Measurements from ENCODE around the gene PTTG1IP.

The PTTG1IP gene

GRCh38 chr21:44816761-44817505 lies 56.6 kb downstream of the PTTG1IP start:
- peaks cover 5% of the 10 kb centered on the region for H3K36me3 ChIP-seq (ENCODE audit: control insufficient read depth, low read depth, low read length)
- H3K27ac ChIP-seq (ENCODE audit: low read length), result no peak overlapping the region
- H3K9ac ChIP-seq (ENCODE audit: low read length), result peak overlapping the region; percentile 45
- H3K4me1 ChIP-seq (ENCODE audit: control insufficient read depth, low read depth, low read length), result no peaks in the 10 kb centered on the region
- peaks cover 7% of the 10 kb centered on the region for H3K9me3 ChIP-seq (ENCODE audit: control insufficient read depth, low read depth, low read length)
- H3K27me3 ChIP-seq (ENCODE audit: control insufficient read depth, insufficient read depth, low read length), result no peaks in the 10 kb centered on the region
- H3K4me3 ChIP-seq (ENCODE audit: low read length), result peak overlapping the region; percentile 74

DNA sequence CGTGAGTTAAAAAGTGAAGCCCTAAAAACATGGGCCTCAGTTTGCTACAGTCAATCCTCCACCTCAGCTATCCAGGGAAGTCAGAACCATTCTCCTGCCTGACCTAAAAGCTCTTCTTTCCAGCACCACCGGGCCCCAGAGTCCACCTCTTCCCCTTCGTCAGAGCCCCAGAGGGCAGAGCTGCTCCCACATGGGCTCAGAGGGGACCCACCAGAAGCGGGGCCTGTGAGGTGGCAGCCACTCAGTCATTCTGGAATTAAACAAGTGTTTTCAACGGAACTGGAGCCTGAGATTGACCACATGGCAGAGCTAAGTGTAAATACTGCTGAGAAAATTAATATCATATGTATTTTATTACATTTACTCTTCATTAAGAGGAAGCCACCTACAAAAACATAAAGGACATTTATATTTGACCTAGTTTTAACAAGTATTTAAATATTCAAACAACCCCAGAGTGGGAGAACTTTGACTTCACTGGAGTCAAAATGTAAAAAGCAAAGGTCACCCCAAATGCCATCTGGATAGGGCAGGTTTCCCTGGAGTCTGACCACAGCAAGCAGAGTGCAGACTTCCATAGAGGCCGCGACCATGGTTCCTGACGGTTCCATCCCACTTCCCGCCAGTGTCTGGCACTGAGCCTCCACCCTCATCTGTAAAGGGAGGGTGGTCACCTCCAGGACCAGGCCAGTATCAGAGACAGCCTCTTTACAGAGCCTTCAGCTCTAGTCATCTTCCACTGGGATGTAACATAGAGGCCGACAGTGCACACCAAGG lies 57.5 kb downstream of the PTTG1IP start:
- Histone ChIP-seq H3K4me3 (ENCODE audit: low read length) (no peak overlapping the region), H3K4me1 (ENCODE audit: control insufficient read depth, low read depth, low read length) (no peaks in the 10 kb centered on the region), H3K36me3 (ENCODE audit: control insufficient read depth, low read depth, low read length) (peaks cover 5% of the 10 kb centered on the region), H3K9me3 (ENCODE audit: control insufficient read depth, low read depth, low read length) (peaks cover 7% of the 10 kb centered on the region), H3K9ac (ENCODE audit: low read length) (no peak overlapping the region), H3K27me3 (ENCODE audit: control insufficient read depth, insufficient read depth, low read length) (no peaks in the 10 kb centered on the region), H3K27ac (ENCODE audit: low read length) (no peak overlapping the region)

- H3K27me3 ChIP-seq (ENCODE audit: control insufficient read depth, insufficient read depth, low read length), result no peaks in the 10 kb centered on the region
- H3K9ac ChIP-seq (ENCODE audit: low read length), result no peak overlapping the region
- H3K27ac ChIP-seq (ENCODE audit: low read length), result no peak overlapping the region
- H3K9me3 ChIP-seq (ENCODE audit: control insufficient read depth, low read depth, low read length), result peaks cover 7% of the 10 kb centered on the region
- H3K4me3 ChIP-seq (ENCODE audit: low read length), result no peak overlapping the region
- peaks cover 11% of the 10 kb centered on the region for H3K36me3 ChIP-seq (ENCODE audit: control insufficient read depth, low read depth, low read length)
- no peaks in the 10 kb centered on the region for H3K4me1 ChIP-seq (ENCODE audit: control insufficient read depth, low read depth, low read length)
Observed at GRCh38 chr21:44815225-44815624, 58.3 kb downstream of the PTTG1IP start.

DNA sequence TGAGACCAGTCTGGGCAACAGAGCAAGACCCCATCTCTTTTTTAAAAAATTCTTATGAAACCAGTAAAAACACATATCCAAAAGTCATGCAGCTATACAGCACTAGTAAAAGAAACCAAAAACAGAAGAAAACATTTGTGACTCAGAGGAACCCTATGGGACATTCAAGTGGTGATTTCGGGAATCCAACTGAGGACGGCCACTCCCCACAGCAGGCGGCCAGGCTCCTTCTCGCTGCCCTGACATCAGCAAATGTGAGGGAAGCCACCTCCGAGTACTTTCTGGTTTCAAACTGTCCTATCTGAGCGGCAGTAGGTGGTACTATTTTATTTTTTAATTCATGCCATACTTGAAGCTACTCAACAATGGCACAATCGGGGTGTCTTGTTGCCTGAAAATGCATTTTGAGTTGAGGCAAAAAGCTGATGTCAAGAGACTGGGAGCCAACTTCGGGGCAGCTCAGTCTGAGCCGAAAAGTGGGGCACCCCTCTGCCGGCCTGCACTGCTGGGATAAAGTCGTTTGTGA lies 58.9 kb downstream of the PTTG1IP start:
- Histone ChIP-seq H3K27ac (ENCODE audit: low read length) (no peak overlapping the region), H3K9me3 (ENCODE audit: control insufficient read depth, low read depth, low read length) (peaks cover 7% of the 10 kb centered on the region), H3K4me1 (ENCODE audit: control insufficient read depth, low read depth, low read length) (no peaks in the 10 kb centered on the region), H3K9ac (ENCODE audit: low read length) (no peak overlapping the region), H3K4me3 (ENCODE audit: low read length) (no peak overlapping the region), H3K36me3 (ENCODE audit: control insufficient read depth, low read depth, low read length) (peaks cover 18% of the 10 kb centered on the region), H3K27me3 (ENCODE audit: control insufficient read depth, insufficient read depth, low read length) (no peaks in the 10 kb centered on the region)

- Histone ChIP-seq H3K4me3 (ENCODE audit: low read length) (no peak overlapping the region), H3K36me3 (ENCODE audit: control insufficient read depth, low read depth, low read length) (peaks cover 21% of the 10 kb centered on the region), H3K9ac (ENCODE audit: low read length) (no peak overlapping the region), H3K27ac (ENCODE audit: low read length) (no peak overlapping the region), H3K4me1 (ENCODE audit: control insufficient read depth, low read depth, low read length) (no peaks in the 10 kb centered on the region), H3K27me3 (ENCODE audit: control insufficient read depth, insufficient read depth, low read length) (no peaks in the 10 kb centered on the region), H3K9me3 (ENCODE audit: control insufficient read depth, low read depth, low read length) (no peaks in the 10 kb centered on the region)
Observed at GRCh38 chr21:44813727-44814126, 59.8 kb downstream of the PTTG1IP start.

GRCh38 chr21:44813149-44813548 lies 60.3 kb downstream of the PTTG1IP start:
- Histone ChIP-seq H3K36me3 (ENCODE audit: control insufficient read depth, low read depth, low read length) (peaks cover 24% of the 10 kb centered on the region), H3K27me3 (ENCODE audit: control insufficient read depth, insufficient read depth, low read length) (no peaks in the 10 kb centered on the region), H3K9ac (ENCODE audit: low read length) (no peak overlapping the region), H3K27ac (ENCODE audit: low read length) (no peak overlapping the region), H3K4me1 (ENCODE audit: control insufficient read depth, low read depth, low read length) (no peaks in the 10 kb centered on the region), H3K9me3 (ENCODE audit: control insufficient read depth, low read depth, low read length) (no peaks in the 10 kb centered on the region), H3K4me3 (ENCODE audit: low read length) (no peak overlapping the region)

DNA sequence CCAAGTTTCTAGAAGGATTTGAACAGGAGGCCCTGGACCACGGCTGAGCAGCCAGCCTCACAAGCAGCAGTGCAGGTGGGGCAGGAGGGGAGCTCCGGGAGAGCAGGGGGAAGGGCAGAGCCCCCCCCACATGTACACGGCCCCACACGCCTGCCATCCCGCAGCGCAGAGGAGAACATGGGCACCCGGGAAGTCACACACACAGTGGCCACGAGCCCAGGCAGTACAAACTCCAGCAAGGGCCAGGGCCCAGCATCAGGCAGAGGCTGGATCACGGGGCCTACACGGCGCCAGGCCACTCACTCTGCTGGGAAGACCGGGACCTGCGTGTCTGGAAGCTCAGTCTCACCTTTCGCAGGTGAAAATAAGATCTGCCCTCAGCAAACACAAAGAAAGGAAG lies 60.9 kb downstream of the PTTG1IP start:
- Histone ChIP-seq H3K9ac (ENCODE audit: low read length) (no peak overlapping the region), H3K4me3 (ENCODE audit: low read length) (no peak overlapping the region)

DNA sequence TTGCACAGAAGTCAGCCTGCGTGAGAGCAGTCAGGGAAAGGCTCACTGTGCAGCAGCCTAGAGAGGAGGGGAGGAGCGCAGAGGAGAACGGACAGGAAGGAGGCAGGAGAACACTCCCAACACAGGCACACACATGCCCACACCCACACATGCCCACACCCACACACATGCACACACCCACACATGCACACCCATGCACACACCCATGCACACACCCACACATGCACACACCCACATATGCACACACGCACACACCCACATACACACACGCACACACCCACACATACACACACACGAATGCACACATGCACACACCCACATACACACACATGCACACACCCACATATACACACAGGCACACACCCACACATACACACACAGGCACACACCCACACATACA lies 62.7 kb downstream of the PTTG1IP start:
- H3K9ac ChIP-seq (ENCODE audit: low read length), result no peak overlapping the region
- H3K36me3 ChIP-seq (ENCODE audit: control insufficient read depth, low read depth, low read length), result peaks cover 38% of the 10 kb centered on the region
- H3K9me3 ChIP-seq (ENCODE audit: control insufficient read depth, low read depth, low read length), result no peaks in the 10 kb centered on the region
- no peaks in the 10 kb centered on the region for H3K4me1 ChIP-seq (ENCODE audit: control insufficient read depth, low read depth, low read length)
- H3K27me3 ChIP-seq (ENCODE audit: control insufficient read depth, insufficient read depth, low read length), result no peaks in the 10 kb centered on the region
- no peak overlapping the region for H3K4me3 ChIP-seq (ENCODE audit: low read length)
- no peak overlapping the region for H3K27ac ChIP-seq (ENCODE audit: low read length)

More for the DNA sequence above, 60.9 kb downstream of the PTTG1IP start:
- H3K36me3 ChIP-seq (ENCODE audit: control insufficient read depth, low read depth, low read length), result peaks cover 24% of the 10 kb centered on the region
- H3K4me1 ChIP-seq (ENCODE audit: control insufficient read depth, low read depth, low read length), result no peaks in the 10 kb centered on the region
- no peaks in the 10 kb centered on the region for H3K27me3 ChIP-seq (ENCODE audit: control insufficient read depth, insufficient read depth, low read length)
- no peak overlapping the region for H3K27ac ChIP-seq (ENCODE audit: low read length)
- H3K9me3 ChIP-seq (ENCODE audit: control insufficient read depth, low read depth, low read length), result no peaks in the 10 kb centered on the region

DNA sequence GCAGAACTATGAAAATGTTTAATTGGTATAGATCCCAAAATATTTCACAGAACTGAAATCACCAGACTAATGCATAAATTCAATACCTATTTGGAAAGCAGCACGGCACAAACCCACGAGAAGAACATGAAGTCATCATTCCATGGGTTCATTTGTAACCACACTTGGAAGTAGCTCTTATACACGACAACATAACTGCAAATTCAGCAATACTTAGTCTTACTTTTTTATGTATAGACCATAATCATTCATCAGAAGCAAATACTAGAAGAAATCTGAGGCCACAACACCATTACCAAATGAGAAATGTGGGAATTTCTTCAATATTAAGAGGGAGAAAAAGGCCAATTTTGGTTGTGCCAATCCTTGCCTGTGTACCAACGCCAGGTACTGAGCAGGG lies 67.6 kb downstream of the PTTG1IP start:
- Histone ChIP-seq H3K4me3 (ENCODE audit: low read length) (no peak overlapping the region), H3K9ac (ENCODE audit: low read length) (no peak overlapping the region), H3K36me3 (ENCODE audit: control insufficient read depth, low read depth, low read length) (peaks cover 43% of the 10 kb centered on the region), H3K27me3 (ENCODE audit: control insufficient read depth, insufficient read depth, low read length) (no peaks in the 10 kb centered on the region), H3K27ac (ENCODE audit: low read length) (no peak overlapping the region), H3K9me3 (ENCODE audit: control insufficient read depth, low read depth, low read length) (no peaks in the 10 kb centered on the region), H3K4me1 (ENCODE audit: control insufficient read depth, low read depth, low read length) (peaks cover 5% of the 10 kb centered on the region)

GRCh38 chr21:44805226-44805625 lies 68.3 kb downstream of the PTTG1IP start:
- Histone ChIP-seq H3K9me3 (ENCODE audit: control insufficient read depth, low read depth, low read length) (no peaks in the 10 kb centered on the region), H3K4me3 (ENCODE audit: low read length) (no peak overlapping the region), H3K27me3 (ENCODE audit: control insufficient read depth, insufficient read depth, low read length) (no peaks in the 10 kb centered on the region), H3K9ac (ENCODE audit: low read length) (no peak overlapping the region), H3K4me1 (ENCODE audit: control insufficient read depth, low read depth, low read length) (peaks cover 5% of the 10 kb centered on the region), H3K27ac (ENCODE audit: low read length) (no peak overlapping the region), H3K36me3 (ENCODE audit: control insufficient read depth, low read depth, low read length) (peaks cover 37% of the 10 kb centered on the region)

DNA sequence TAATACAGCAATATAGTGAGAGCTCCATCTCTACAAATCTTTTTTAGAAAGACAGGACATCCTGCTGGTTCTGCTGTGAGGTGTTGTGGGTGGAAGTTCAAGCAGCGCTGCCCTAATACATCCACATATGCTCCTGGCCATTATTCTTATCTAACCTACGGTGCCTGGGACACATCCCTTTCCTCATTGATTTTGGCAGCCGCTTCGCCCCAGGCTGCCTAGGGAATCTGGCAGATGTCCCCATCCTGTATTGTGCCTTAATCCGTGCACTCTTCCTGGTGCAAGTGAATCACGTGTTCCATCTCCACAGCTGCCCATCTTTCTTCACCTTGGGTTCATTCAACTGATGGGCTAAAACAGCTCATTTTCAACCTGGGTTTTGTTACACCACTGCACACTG lies 68.7 kb downstream of the PTTG1IP start:
- peaks cover 33% of the 10 kb centered on the region for H3K36me3 ChIP-seq (ENCODE audit: control insufficient read depth, low read depth, low read length)

More for the DNA sequence above, 68.7 kb downstream of the PTTG1IP start:
- Histone ChIP-seq H3K4me1 (ENCODE audit: control insufficient read depth, low read depth, low read length) (peaks cover 7% of the 10 kb centered on the region), H3K27me3 (ENCODE audit: control insufficient read depth, insufficient read depth, low read length) (no peaks in the 10 kb centered on the region), H3K9me3 (ENCODE audit: control insufficient read depth, low read depth, low read length) (no peaks in the 10 kb centered on the region), H3K27ac (ENCODE audit: low read length) (no peak overlapping the region), H3K4me3 (ENCODE audit: low read length) (no peak overlapping the region), H3K9ac (ENCODE audit: low read length) (no peak overlapping the region)

All from iPS-18a (cell line).